ENCODE measurements around the gene ATRN. TPM values are rescaled to one million over a fixed set of nuclear protein-coding genes. Genes with fewer than 3 reads are reported as not detected.

The ATRN gene
- total RNA-seq, 1 experiment from 2014 or later = 21.6 TPM

Other genes starting within 250 kb of the ATRN start
- gene SLC4A11, start 231.8 kb upstream of the ATRN start, total RNA-seq (2014; rRNA removed; shearing (Covaris generic)) = 0.17 and 1.4 TPM in 2 replicates
- 6.1 and 7.8 TPM in 2 replicates for gene DNAAF9, start 63.3 kb upstream of the ATRN start, total RNA-seq (2014; rRNA removed; shearing (Covaris generic))
- gene GFRA4, start 192.4 kb downstream of the ATRN start, total RNA-seq (2014; rRNA removed; shearing (Covaris generic)) = not detected in 2 replicates
- 1.4 TPM in 1 of 2 replicates, not detected in the other for gene ADAM33, start 211.0 kb downstream of the ATRN start, total RNA-seq (2014; rRNA removed; shearing (Covaris generic))
- gene SIGLEC1, start 241.6 kb downstream of the ATRN start, total RNA-seq (2014; rRNA removed; shearing (Covaris generic)) = not detected in 2 replicates

Data from G401 (cell line).